ENCODE measurements around the gene SPEF2. TPM values are rescaled to one million over a fixed set of nuclear protein-coding genes. Genes with fewer than 3 reads are reported as not detected.

Gene SPEF2
- total and polyA plus RNA-seq, 9 of the 15 experiments (the other 6 are each of a cell fraction or from before 2014, with no cell fraction given): 0.11 to 0.62 (median 0.20) TPM; not detected in 2

DNA sequence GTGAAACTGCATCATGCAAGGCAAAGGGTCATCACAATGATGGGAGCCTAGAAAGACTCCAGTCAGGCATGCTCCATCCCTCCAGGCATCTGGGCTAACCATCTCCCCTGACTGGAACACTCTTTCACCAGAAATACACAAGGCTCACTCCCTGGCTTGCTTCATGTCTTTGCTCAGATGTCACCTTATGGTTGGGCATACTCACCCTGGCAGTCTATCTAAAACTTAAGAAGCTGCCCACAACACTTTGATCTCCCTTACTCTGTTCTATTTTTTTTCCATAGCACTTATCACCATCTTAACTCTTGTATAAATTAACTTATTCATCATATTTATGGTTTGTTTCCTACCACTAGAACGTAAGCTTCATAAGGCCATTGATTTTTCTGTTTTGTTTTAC is 90.0 kb downstream of the SPEF2 start (continued):
- TF ChIP-seq CREBBP (IDR thresholded peaks at IDR 0.05; ENCODE audit: low read depth, low read length) (no peak), ELF4 (CRISPR knock-in tag; IDR thresholded peaks at IDR 0.05) (no peak), POLR2A (conservative IDR thresholded peaks at IDR 0.05) (no peak), ZNF232 (CRISPR knock-in tag; IDR thresholded peaks at IDR 0.05) (no peak), ZNF75A (CRISPR knock-in tag; IDR thresholded peaks at IDR 0.05) (no peak), CREM (IDR thresholded peaks at IDR 0.05; ENCODE audit: low read depth) (no peak), BDP1 (IDR thresholded peaks at IDR 0.05; ENCODE audit: insufficient read depth, insufficient read length) (no peak)
- TF ChIP-seq, protein P1, sequence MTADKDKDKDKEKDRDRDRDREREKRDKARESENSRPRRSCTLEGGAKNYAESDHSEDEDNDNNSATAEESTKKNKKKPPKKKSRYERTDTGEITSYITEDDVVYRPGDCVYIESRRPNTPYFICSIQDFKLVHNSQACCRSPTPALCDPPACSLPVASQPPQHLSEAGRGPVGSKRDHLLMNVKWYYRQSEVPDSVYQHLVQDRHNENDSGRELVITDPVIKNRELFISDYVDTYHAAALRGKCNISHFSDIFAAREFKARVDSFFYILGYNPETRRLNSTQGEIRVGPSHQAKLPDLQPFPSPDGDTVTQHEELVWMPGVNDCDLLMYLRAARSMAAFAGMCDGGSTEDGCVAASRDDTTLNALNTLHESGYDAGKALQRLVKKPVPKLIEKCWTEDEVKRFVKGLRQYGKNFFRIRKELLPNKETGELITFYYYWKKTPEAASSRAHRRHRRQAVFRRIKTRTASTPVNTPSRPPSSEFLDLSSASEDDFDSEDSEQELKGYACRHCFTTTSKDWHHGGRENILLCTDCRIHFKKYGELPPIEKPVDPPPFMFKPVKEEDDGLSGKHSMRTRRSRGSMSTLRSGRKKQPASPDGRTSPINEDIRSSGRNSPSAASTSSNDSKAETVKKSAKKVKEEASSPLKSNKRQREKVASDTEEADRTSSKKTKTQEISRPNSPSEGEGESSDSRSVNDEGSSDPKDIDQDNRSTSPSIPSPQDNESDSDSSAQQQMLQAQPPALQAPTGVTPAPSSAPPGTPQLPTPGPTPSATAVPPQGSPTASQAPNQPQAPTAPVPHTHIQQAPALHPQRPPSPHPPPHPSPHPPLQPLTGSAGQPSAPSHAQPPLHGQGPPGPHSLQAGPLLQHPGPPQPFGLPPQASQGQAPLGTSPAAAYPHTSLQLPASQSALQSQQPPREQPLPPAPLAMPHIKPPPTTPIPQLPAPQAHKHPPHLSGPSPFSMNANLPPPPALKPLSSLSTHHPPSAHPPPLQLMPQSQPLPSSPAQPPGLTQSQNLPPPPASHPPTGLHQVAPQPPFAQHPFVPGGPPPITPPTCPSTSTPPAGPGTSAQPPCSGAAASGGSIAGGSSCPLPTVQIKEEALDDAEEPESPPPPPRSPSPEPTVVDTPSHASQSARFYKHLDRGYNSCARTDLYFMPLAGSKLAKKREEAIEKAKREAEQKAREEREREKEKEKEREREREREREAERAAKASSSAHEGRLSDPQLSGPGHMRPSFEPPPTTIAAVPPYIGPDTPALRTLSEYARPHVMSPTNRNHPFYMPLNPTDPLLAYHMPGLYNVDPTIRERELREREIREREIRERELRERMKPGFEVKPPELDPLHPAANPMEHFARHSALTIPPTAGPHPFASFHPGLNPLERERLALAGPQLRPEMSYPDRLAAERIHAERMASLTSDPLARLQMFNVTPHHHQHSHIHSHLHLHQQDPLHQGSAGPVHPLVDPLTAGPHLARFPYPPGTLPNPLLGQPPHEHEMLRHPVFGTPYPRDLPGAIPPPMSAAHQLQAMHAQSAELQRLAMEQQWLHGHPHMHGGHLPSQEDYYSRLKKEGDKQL (CRISPR knock-in tag; IDR thresholded peaks at IDR 0.05; ENCODE audit: borderline replicate concordance): no peak
